CD4-positive, alpha-beta T cell treated with Interferon gamma for 1 hour (primary cell): ENCODE data around the gene SFXN1.

Experiments
- DNase-seq: peaks from one replicate; pipeline ENCODE4 v3.0.0-alpha.2; 2020

Gene SFXN1

GRCh38 chr5:175544108-175544511 lies 65.8 kb downstream of the SFXN1 start:
- no peak for DNase-seq

- DNase-seq, result no peak
Measured at GRCh38 chr5:175544586-175544985, 66.2 kb downstream of the SFXN1 start.

- no peak for DNase-seq
Measured at GRCh38 chr5:175547842-175548241, 69.5 kb downstream of the SFXN1 start.

- DNase-seq, result no peak
Measured at GRCh38 chr5:175548626-175549311, 70.4 kb downstream of the SFXN1 start.

- DNase-seq, result no peak
Measured at GRCh38 chr5:175550055-175550805, 71.9 kb downstream of the SFXN1 start.

- DNase-seq, result no peak
Measured at GRCh38 chr5:175551266-175551665, 72.9 kb downstream of the SFXN1 start.

GRCh38 chr5:175554296-175554695 lies 75.9 kb downstream of the SFXN1 start:
- no peak for DNase-seq

GRCh38 chr5:175555168-175555785 lies 76.9 kb downstream of the SFXN1 start:
- no peak for DNase-seq

- no peak for DNase-seq
Measured at GRCh38 chr5:175556794-175557193, 78.4 kb downstream of the SFXN1 start.

- no peak for DNase-seq
Measured at GRCh38 chr5:175557778-175558177, 79.4 kb downstream of the SFXN1 start.

- no peak for DNase-seq
Measured at GRCh38 chr5:175558801-175559480, 80.6 kb downstream of the SFXN1 start.

- DNase-seq, result no peak
Measured at GRCh38 chr5:175560011-175560410, 81.7 kb downstream of the SFXN1 start.

GRCh38 chr5:175561085-175561484 lies 82.7 kb downstream of the SFXN1 start:
- DNase-seq, result no peak

GRCh38 chr5:175564716-175565115 lies 86.4 kb downstream of the SFXN1 start:
- no peak for DNase-seq

- no peak for DNase-seq
Measured at GRCh38 chr5:175566697-175567096, 88.3 kb downstream of the SFXN1 start.

GRCh38 chr5:175567954-175568353 lies 89.6 kb downstream of the SFXN1 start:
- no peak for DNase-seq

GRCh38 chr5:175569701-175570100 lies 91.3 kb downstream of the SFXN1 start:
- no peak for DNase-seq

GRCh38 chr5:175572886-175573285 lies 94.5 kb downstream of the SFXN1 start:
- no peak for DNase-seq

- DNase-seq, result no peak
Measured at GRCh38 chr5:175573493-175574269, 95.3 kb downstream of the SFXN1 start.

GRCh38 chr5:175575301-175575700 lies 96.9 kb downstream of the SFXN1 start:
- no peak for DNase-seq

GRCh38 chr5:175576096-175576495 lies 97.7 kb downstream of the SFXN1 start:
- DNase-seq, result no peak

- DNase-seq, result no peak
Measured at GRCh38 chr5:175576591-175576990, 98.2 kb downstream of the SFXN1 start.
